H9 (cell line): ENCODE results near the gene CMSS1. TPM values are rescaled to one million over a fixed set of nuclear protein-coding genes. Genes with fewer than 3 reads are reported as not detected.

Experiments
- DNase-seq: peaks from one replicate; pipeline ENCODE4 v3.0.0-alpha.2; 2017
- H2AFZ ChIP-seq: one replicate; pipeline ENCODE4 v1.6.1; 2013; ENCODE audit warnings: mild to moderate bottlenecking, low read length, control low read depth, moderate library complexity
- H2AK5ac ChIP-seq: 2 replicates; pipeline ENCODE4 v1.6.1; 2013; ENCODE audit warnings: low read length, control low read depth, mixed read lengths; ENCODE audit not compliant: insufficient read length
- H2BK120ac ChIP-seq: one replicate; pipeline ENCODE4 v1.6.1; 2013; ENCODE audit warnings: low read depth, mild to moderate bottlenecking, low read length, control low read depth, inconsistent platforms; ENCODE audit not compliant: poor library complexity, severe bottlenecking
- H2BK12ac ChIP-seq: 2 replicates; pipeline ENCODE4 v1.6.1; 2013; ENCODE audit warnings: low read length, control low read depth, mixed read lengths, low read depth; ENCODE audit not compliant: insufficient read length
- H2BK15ac ChIP-seq: 2 replicates; pipeline ENCODE4 v1.6.1; 2013; ENCODE audit warnings: low read depth, low read length, control low read depth
- H2BK20ac ChIP-seq: one replicate; pipeline ENCODE4 v1.6.1; 2013; ENCODE audit warnings: low read depth, mild to moderate bottlenecking, low read length, control low read depth, inconsistent platforms; ENCODE audit not compliant: poor library complexity, severe bottlenecking
- H2BK5ac ChIP-seq: 2 replicates; pipeline ENCODE4 v1.6.1; 2013; ENCODE audit warnings: low read length, control low read depth, mixed read lengths; ENCODE audit not compliant: insufficient read length
- H3K14ac ChIP-seq: 2 replicates; pipeline ENCODE4 v1.6.1; 2013; ENCODE audit warnings: low read length, control low read depth; ENCODE audit not compliant: insufficient read depth
- H3K18ac ChIP-seq: 2 replicates; pipeline ENCODE4 v1.6.1; 2013; ENCODE audit warnings: low read depth, mild to moderate bottlenecking, mixed read lengths, low read length, control low read depth; ENCODE audit not compliant: insufficient read length
- H3K23ac ChIP-seq: 2 replicates; pipeline ENCODE4 v1.6.1; 2013; ENCODE audit warnings: low read length, control low read depth, mixed read lengths, low read depth; ENCODE audit not compliant: insufficient read length
- H3K23me2 ChIP-seq: 2 replicates; pipeline ENCODE4 v1.6.1; 2013; ENCODE audit warnings: low read depth, mild to moderate bottlenecking, mixed read lengths, low read length, control low read depth; ENCODE audit not compliant: insufficient read length, poor library complexity, severe bottlenecking
- H3K27ac ChIP-seq: 2 replicates; pipeline ENCODE4 v1.5.1; 2013; ENCODE audit warnings: low read length, control low read depth, mixed read lengths, low read depth; ENCODE audit not compliant: insufficient read length
- H3K27me3 ChIP-seq: 2 replicates; pipeline ENCODE4 v1.6.1; 2013; ENCODE audit warnings: low read length, control low read depth, inconsistent platforms; ENCODE audit not compliant: insufficient read depth
- H3K4ac ChIP-seq: 2 replicates; pipeline ENCODE4 v1.6.1; 2013; ENCODE audit warnings: low read depth, mild to moderate bottlenecking, control low read depth, inconsistent platforms, low read length, moderate library complexity
- H3K4me1 ChIP-seq: 2 replicates; pipeline ENCODE4 v1.6.1; 2013; ENCODE audit warnings: low read length, control low read depth, inconsistent platforms; ENCODE audit not compliant: insufficient read depth
- H3K4me2 ChIP-seq: 2 replicates; pipeline ENCODE4 v1.6.1; 2013; ENCODE audit warnings: low read length, control low read depth, mixed read lengths; ENCODE audit not compliant: insufficient read length, insufficient read depth
- H3K56ac ChIP-seq: 2 replicates; pipeline ENCODE4 v1.6.1; 2013; ENCODE audit warnings: low read depth, mild to moderate bottlenecking, mixed read lengths, low read length, control low read depth; ENCODE audit not compliant: insufficient read length
- H3K79me1 ChIP-seq: 2 replicates; pipeline ENCODE4 v1.6.1; 2013; ENCODE audit warnings: low read depth, mild to moderate bottlenecking, moderate library complexity, low read length, control low read depth, inconsistent platforms; ENCODE audit not compliant: insufficient read depth, poor library complexity, severe bottlenecking
- H3K79me2 ChIP-seq: 2 replicates; pipeline ENCODE4 v1.6.1; 2013; ENCODE audit warnings: low read length, control low read depth, inconsistent platforms; ENCODE audit not compliant: insufficient read depth
- H3K9ac ChIP-seq: 2 replicates; pipeline ENCODE4 v1.6.1; 2013; ENCODE audit warnings: low read length, control low read depth, mixed read lengths; ENCODE audit not compliant: insufficient read length; ENCODE audit errors: extremely low read depth
- H3K9me3 ChIP-seq: one replicate; pipeline ENCODE4 v1.6.1; 2013; ENCODE audit warnings: low read depth, low read length, inconsistent platforms; ENCODE audit not compliant: control insufficient read depth
- H3T11ph ChIP-seq: one replicate; pipeline ENCODE4 v1.6.1; 2013; ENCODE audit warnings: mild to moderate bottlenecking, low read length, control low read depth, inconsistent platforms
- H4K20me1 ChIP-seq: one replicate; pipeline ENCODE4 v1.6.1; 2013; ENCODE audit not compliant: control insufficient read depth, insufficient read length, insufficient read depth
- H4K5ac ChIP-seq: 2 replicates; pipeline ENCODE4 v1.6.1; 2013; ENCODE audit warnings: low read depth, mild to moderate bottlenecking, mixed read lengths, low read length, control low read depth; ENCODE audit not compliant: insufficient read length
- H4K8ac ChIP-seq: replicated peaks from 2 replicates; pipeline ENCODE4 v1.6.1; 2013; ENCODE audit warnings: low read length, control low read depth, mixed read lengths, low read depth; ENCODE audit not compliant: insufficient read length
- H4K91ac ChIP-seq: 2 replicates; pipeline ENCODE4 v1.6.1; 2013; ENCODE audit warnings: low read depth, mild to moderate bottlenecking, moderate library complexity, mixed read lengths, low read length, control low read depth; ENCODE audit not compliant: insufficient read length
- H3K27ac Mint-ChIP-seq, 3 experiments: 2 replicates in 2 of 3; 3 replicates in 1 of 3; pipeline ENCODE4 v1.8.0; 2020 to 2021; ENCODE audit warnings: mixed read lengths in 3 of 3, mild to moderate bottlenecking in 1 of 3, moderate library complexity in 1 of 3
- H3K27me3 Mint-ChIP-seq: 2 replicates; pipeline ENCODE4 v1.8.0; 2021; ENCODE audit warnings: low read depth, mild to moderate bottlenecking, moderate library complexity, mixed read lengths
- H3K36me3 Mint-ChIP-seq, 3 experiments: 2 replicates in 2 of 3; 3 replicates in 1 of 3; pipeline ENCODE4 v1.8.0; 2020 to 2021; ENCODE audit warnings: low read depth in 3 of 3, mixed read lengths in 3 of 3; ENCODE audit not compliant: insufficient read depth in 1 of 3
- H3K4me1 Mint-ChIP-seq, 2 experiments: 2 replicates each; pipeline ENCODE4 v1.8.0; 2020; ENCODE audit warnings: mixed read lengths in 2 of 2
- H3K4me3 Mint-ChIP-seq, 2 experiments: 2 replicates in 1 of 2; 3 replicates in 1 of 2; pipeline ENCODE4 v1.8.0; 2020 to 2021; ENCODE audit warnings: mild to moderate bottlenecking in 2 of 2, mixed read lengths in 2 of 2, moderate library complexity in 1 of 2
- H3K9me3 Mint-ChIP-seq, 2 experiments: 2 replicates in 1 of 2; 3 replicates in 1 of 2; pipeline ENCODE4 v1.8.0; 2020; ENCODE audit warnings: mild to moderate bottlenecking in 2 of 2, mixed read lengths in 2 of 2, moderate library complexity in 1 of 2
- CTCF ChIP-seq: fragments of 200-600 bp; sonication (generic); conservative IDR thresholded peaks from 3 replicates; pipeline ENCODE4 v1.8.0; 2021; ENCODE audit warnings: antibody characterized with exemption, mild to moderate bottlenecking
- WGBS: extraction: QIAGEN DNeasy Blood & Tissue Kit; methylation state at CpG from one replicate; pipeline ENCODE4 v1.1.7; 2013; ENCODE audit warnings: missing lambda C conversion rate, low lambda C conversion rate, mixed read lengths; ENCODE audit not compliant: insufficient read length; ENCODE audit errors: extremely low coverage; 5-methylcytosine and 5-hydroxymethylcytosine counted together
- total RNA-seq: library from RNA; stranded (reverse); gene quantifications from 2 replicates; pipeline ENCODE4 v1.2.1, GENCODE V29; 2021

CMSS1 gene
- total RNA-seq, 1 experiment from 2014 or later: 61.8 TPM

DNA sequence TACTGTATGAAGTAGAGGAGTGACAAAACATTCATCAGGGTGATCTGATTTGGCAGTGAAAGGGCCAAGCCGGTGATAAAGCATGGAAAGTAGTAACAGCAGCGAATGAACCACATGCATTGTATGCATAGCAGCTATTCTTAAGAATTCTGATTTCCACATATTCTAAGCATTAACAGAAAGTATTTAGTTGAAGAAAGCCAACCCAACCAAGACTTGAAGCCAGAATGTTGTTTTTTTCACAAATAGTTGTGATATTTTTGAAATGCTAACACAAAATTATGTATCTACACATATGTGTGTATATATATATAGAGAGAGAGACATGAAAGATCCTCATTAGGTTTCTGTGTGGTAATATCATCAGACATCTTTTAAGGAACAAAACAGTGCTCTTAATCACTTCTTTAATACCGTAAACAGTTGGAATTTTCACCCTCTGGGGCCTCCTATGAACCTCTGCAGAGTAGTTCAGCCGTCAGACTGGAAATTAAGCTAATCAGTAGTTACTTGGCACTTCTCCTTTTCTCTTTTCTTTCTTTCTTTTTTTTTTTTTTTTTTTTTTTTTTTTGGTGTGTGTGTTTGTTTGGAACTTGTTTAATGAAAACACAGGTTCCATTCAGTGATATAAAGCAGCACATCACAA is 139.6 kb downstream of the CMSS1 start:
- no peak overlapping the region for H2BK12ac ChIP-seq
- H2BK5ac ChIP-seq: no peak overlapping the region
- H2AK5ac ChIP-seq: no peak overlapping the region
- H3K14ac ChIP-seq: no peak overlapping the region
- H3K18ac ChIP-seq: no peak overlapping the region
- no peaks in the 10 kb centered on the region for H3K36me3 Mint-ChIP-seq
- no peaks in the 10 kb centered on the region for H3K9me3 Mint-ChIP-seq
- no peak overlapping the region for H2BK20ac ChIP-seq
- no peaks in the 10 kb centered on the region for H3K27me3 ChIP-seq
- no peaks in the 10 kb centered on the region; the same call in 1 of the 2 replicates for H3K4me1 ChIP-seq
- no peak overlapping the region for H3K4me3 Mint-ChIP-seq
- H3K27ac Mint-ChIP-seq: no peak overlapping the region
- H2BK120ac ChIP-seq: no peak overlapping the region
- H3K4me1 Mint-ChIP-seq: peaks cover 4% of the 10 kb centered on the region in 2 experiments; a peak in 1 of 4 replicates
- no peak overlapping the region for H2BK15ac ChIP-seq
- H3K9ac ChIP-seq: no peak overlapping the region
- no peak overlapping the region for H3K23ac ChIP-seq
- no peaks in the 10 kb centered on the region for H3K79me2 ChIP-seq
- no peak overlapping the region for H4K8ac ChIP-seq
- no peaks in the 10 kb centered on the region for H3K27me3 Mint-ChIP-seq
- H4K20me1 ChIP-seq: no peaks in the 10 kb centered on the region
- no peak overlapping the region for H2AFZ ChIP-seq
- H4K91ac ChIP-seq: no peak overlapping the region
- no CpG with 5 or more reads among the region's 4 CpGs for WGBS
- H3T11ph ChIP-seq: no peak overlapping the region
- no peaks in the 10 kb centered on the region for H3K9me3 ChIP-seq
- no peaks in the 10 kb centered on the region for H3K23me2 ChIP-seq
- no peak overlapping the region for H3K56ac ChIP-seq
- no peak overlapping the region for H3K27ac ChIP-seq
- no peak overlapping the region for H3K4me2 ChIP-seq
- no peak for DNase-seq
- no peak overlapping the region for H3K4ac ChIP-seq
- H4K5ac ChIP-seq: no peak overlapping the region
- H3K79me1 ChIP-seq: no peaks in the 10 kb centered on the region
- TF ChIP-seq CTCF: no peak
